NT2/D1 (cell line): ENCODE results near the gene BCAS3.

Experiments used
- DNase-seq: peaks from one replicate; pipeline ENCODE4 v3.0.0-alpha.2; 2011; ENCODE audit warnings: low read depth, low spot score
- H3K27me3 ChIP-seq: 2 replicates; pipeline ENCODE4 v1.6.0; 2011; ENCODE audit warnings: mild to moderate bottlenecking; ENCODE audit not compliant: insufficient read length, insufficient read depth
- H3K36me3 ChIP-seq: 2 replicates; pipeline ENCODE4 v1.6.1; 2011; ENCODE audit warnings: mild to moderate bottlenecking, low read length, mixed read lengths; ENCODE audit not compliant: insufficient read depth, insufficient read length
- H3K4me1 ChIP-seq: 2 replicates; pipeline ENCODE4 v1.5.1; 2011; ENCODE audit not compliant: insufficient read depth, insufficient read length
- H3K4me3 ChIP-seq: 2 replicates; pipeline ENCODE4 v1.5.1; 2011; ENCODE audit warnings: low read depth; ENCODE audit not compliant: insufficient read length
- H3K9ac ChIP-seq: 2 replicates; pipeline ENCODE4 v1.6.0; 2011; ENCODE audit warnings: low read depth; ENCODE audit not compliant: insufficient read length
- H3K9me3 ChIP-seq: 2 replicates; pipeline ENCODE4 v1.5.1; 2011; ENCODE audit warnings: mild to moderate bottlenecking, low read length; ENCODE audit not compliant: insufficient read depth
- SUZ12 ChIP-seq: IDR thresholded peaks from 2 replicates; pipeline ENCODE4 v1.6.1; 2011; ENCODE audit not compliant: insufficient read length, insufficient read depth; ENCODE audit errors: extremely low read depth
- YY1 ChIP-seq: IDR thresholded peaks from 2 replicates; pipeline ENCODE4 v1.6.1; 2011; ENCODE audit not compliant: insufficient read length, insufficient read depth
- ZNF274 ChIP-seq: IDR thresholded peaks from 2 replicates; pipeline ENCODE4 v1.6.1; 2011; ENCODE audit warnings: mild to moderate bottlenecking, low read depth, low read length

BCAS3 gene

GRCh38 chr17:61245706-61246135, 568.1 kb downstream of the BCAS3 start:
- H3K27me3 ChIP-seq = no peaks in the 10 kb centered on the region
- no peaks in the 10 kb centered on the region for H3K9me3 ChIP-seq
- no peak overlapping the region for H3K4me3 ChIP-seq
- H3K4me1 ChIP-seq = peaks cover 2% of the 10 kb centered on the region
- DNase-seq = peak; percentile 50
- no peak for TF ChIP-seq ZNF274
- no peak for TF ChIP-seq SUZ12
- no peak for TF ChIP-seq YY1
- no peak overlapping the region for H3K9ac ChIP-seq
- no peaks in the 10 kb centered on the region for H3K36me3 ChIP-seq

- Histone ChIP-seq H3K36me3 (no peaks in the 10 kb centered on the region), H3K4me1 (peaks cover 2% of the 10 kb centered on the region), H3K4me3 (no peak overlapping the region), H3K9me3 (no peaks in the 10 kb centered on the region), H3K27me3 (no peaks in the 10 kb centered on the region), H3K9ac (no peak overlapping the region)
- TF ChIP-seq YY1 (no peak), ZNF274 (no peak), SUZ12 (no peak)
- DNase-seq = no peak
Observed at GRCh38 chr17:61247439-61247838, 569.8 kb downstream of the BCAS3 start.

- TF ChIP-seq YY1 = no peak
- no peak for TF ChIP-seq SUZ12
- no peak for TF ChIP-seq ZNF274
- H3K36me3 ChIP-seq = no peaks in the 10 kb centered on the region
- H3K9me3 ChIP-seq = no peaks in the 10 kb centered on the region
- H3K4me3 ChIP-seq = no peak overlapping the region
- H3K4me1 ChIP-seq = peaks cover 2% of the 10 kb centered on the region
- H3K9ac ChIP-seq = no peak overlapping the region
- DNase-seq = no peak
- no peaks in the 10 kb centered on the region for H3K27me3 ChIP-seq
Observed at GRCh38 chr17:61248399-61248798, 570.7 kb downstream of the BCAS3 start.

- Histone ChIP-seq H3K9me3 (no peaks in the 10 kb centered on the region), H3K36me3 (no peaks in the 10 kb centered on the region), H3K4me3 (no peak overlapping the region), H3K4me1 (peaks cover 2% of the 10 kb centered on the region), H3K27me3 (no peaks in the 10 kb centered on the region), H3K9ac (no peak overlapping the region)
- TF ChIP-seq YY1 (no peak), ZNF274 (no peak), SUZ12 (no peak)
- DNase-seq = no peak
Observed at GRCh38 chr17:61249649-61250299, 572.1 kb downstream of the BCAS3 start.

- Histone ChIP-seq H3K4me3 (no peak overlapping the region), H3K9ac (no peak overlapping the region), H3K9me3 (no peaks in the 10 kb centered on the region), H3K27me3 (no peaks in the 10 kb centered on the region), H3K4me1 (peaks cover 2% of the 10 kb centered on the region), H3K36me3 (no peaks in the 10 kb centered on the region)
- TF ChIP-seq ZNF274 (no peak), YY1 (no peak), SUZ12 (no peak)
- DNase-seq = no peak
Observed at GRCh38 chr17:61250335-61250890, 572.8 kb downstream of the BCAS3 start.

- no peak overlapping the region for H3K9ac ChIP-seq
- no peak overlapping the region for H3K4me3 ChIP-seq
- no peaks in the 10 kb centered on the region for H3K4me1 ChIP-seq
- TF ChIP-seq YY1 (no peak), ZNF274 (no peak), SUZ12 (no peak)
- H3K36me3 ChIP-seq = no peaks in the 10 kb centered on the region
- H3K9me3 ChIP-seq = no peaks in the 10 kb centered on the region
- no peaks in the 10 kb centered on the region for H3K27me3 ChIP-seq
- DNase-seq = no peak
Observed at GRCh38 chr17:61251939-61252865, 574.6 kb downstream of the BCAS3 start.

- Histone ChIP-seq H3K4me3 (no peak overlapping the region), H3K4me1 (no peaks in the 10 kb centered on the region), H3K36me3 (no peaks in the 10 kb centered on the region), H3K27me3 (no peaks in the 10 kb centered on the region), H3K9me3 (no peaks in the 10 kb centered on the region), H3K9ac (no peak overlapping the region)
- no peak for DNase-seq
- TF ChIP-seq SUZ12 (no peak), ZNF274 (no peak), YY1 (no peak)
Observed at GRCh38 chr17:61253362-61253761, 575.7 kb downstream of the BCAS3 start.
